Activated CD8-positive, alpha-beta memory T cell treated with anti-CD3 and anti-CD28 coated beads for 4 hours (primary cell): ENCODE results near the gene VAPB.

Source experiments
- DNase-seq, 2 donors: peaks; one replicate each; pipeline ENCODE4 v3.0.0-alpha.2; 2020; ENCODE audit warnings: low read depth in 2 of 2

Gene VAPB

DNA sequence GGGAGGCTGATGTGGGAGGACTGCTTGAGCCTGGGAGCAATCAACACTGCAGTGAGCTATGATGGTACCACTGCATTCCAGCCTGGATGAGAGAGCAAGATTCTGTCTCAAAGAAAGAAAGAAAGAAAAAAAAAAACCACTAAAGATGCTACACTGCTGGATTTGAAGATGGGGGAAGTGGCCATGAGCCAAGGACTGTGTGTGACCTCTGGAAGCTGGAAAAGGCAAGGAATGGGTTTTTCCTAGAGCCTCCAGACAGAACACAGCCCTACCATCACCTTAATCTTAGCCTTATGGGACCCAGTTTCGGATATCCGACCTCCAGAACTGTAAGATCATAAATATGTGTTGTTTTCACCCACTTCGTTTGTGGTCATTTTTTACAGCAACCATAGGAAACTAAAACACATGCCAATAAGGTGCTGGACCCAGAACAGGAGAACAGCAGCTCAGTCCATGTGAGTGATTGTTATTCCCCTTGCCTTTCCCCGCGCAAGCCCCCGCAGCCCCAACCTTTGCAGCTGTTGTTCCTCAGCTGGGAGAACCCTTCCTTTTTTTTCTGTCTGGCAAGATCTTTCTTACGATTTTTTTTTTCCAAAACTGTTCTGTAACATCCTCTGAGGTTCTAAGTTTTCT lies 11.1 kb upstream of the VAPB start:
- no peak for DNase-seq

DNA sequence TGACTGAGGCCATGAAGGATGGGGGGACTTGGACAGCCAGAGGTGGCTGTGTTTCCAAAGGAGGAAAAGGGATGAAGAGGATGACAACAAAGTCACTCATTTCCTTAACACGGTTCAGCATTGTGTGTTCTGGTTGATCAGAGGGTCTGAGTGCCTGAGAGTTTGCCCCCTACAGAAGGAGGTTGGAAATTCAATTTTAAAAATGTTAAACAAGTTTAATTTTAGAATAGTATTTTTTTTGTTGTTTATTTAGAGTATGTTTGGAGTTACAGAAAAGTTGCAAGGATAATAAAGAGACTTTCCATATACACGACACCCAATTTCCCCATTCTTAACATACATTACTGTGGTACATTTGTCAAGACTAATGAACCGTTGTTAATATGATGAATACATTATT lies 10.3 kb upstream of the VAPB start:
- no peak for DNase-seq

DNA sequence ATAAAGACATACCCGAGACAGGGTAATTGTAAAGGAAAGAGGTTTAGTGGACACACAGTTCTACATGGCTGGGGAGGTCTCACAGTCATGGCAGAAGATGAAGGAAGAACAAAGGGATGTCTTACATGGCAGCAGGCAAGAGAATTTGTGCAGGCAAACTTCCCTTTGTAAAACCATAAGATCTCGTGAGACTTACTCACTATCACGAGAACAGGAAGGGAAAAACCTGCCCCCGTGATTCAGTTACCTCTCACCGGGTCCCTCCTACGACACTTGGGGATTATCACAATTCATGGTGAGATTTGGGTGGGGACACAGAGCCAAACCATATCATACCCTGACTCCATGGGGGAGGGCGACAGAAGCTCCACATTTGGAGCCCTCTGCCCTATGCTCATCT lies 7.4 kb upstream of the VAPB start:
- DNase-seq, result no peak

DNA sequence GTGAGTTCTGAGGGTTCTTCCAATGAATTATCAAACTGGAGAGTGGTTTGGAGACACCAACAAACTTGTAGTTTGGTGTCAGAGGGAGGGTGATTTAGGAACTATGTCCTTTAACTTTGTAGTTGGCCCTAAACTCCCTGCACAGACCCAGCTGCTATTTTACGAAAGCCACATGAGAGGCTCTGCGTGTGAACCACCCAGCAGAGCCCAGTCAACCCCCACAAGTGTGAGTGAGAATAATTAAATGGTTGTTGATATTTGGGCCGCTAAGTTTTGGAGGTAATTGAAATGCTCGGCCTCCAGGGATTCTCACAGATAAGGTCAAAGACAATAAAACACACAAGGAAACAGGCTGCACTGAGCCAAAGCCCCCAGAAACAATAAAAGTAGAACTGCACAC lies 6.9 kb upstream of the VAPB start:
- DNase-seq, result no peak

DNA sequence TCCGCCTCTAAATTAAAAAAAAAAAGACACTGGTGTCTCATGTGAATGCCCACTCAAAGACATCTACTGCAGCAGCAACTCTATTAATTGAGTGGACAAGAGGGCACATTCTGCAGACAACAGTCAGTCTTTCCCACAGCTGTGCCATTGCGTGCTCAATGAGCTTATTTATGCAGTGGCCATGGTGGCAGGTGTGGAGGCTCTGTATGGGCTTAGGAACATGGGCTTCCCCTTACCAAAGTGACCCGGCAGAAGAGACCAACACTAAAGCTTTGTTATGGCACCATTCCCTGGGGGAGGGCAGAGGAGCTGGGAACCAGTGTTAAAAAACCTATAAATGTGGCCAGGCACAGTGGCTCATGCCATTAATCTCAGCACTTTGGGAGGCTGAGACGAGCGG lies 4.2 kb upstream of the VAPB start:
- DNase-seq, result no peak

DNA sequence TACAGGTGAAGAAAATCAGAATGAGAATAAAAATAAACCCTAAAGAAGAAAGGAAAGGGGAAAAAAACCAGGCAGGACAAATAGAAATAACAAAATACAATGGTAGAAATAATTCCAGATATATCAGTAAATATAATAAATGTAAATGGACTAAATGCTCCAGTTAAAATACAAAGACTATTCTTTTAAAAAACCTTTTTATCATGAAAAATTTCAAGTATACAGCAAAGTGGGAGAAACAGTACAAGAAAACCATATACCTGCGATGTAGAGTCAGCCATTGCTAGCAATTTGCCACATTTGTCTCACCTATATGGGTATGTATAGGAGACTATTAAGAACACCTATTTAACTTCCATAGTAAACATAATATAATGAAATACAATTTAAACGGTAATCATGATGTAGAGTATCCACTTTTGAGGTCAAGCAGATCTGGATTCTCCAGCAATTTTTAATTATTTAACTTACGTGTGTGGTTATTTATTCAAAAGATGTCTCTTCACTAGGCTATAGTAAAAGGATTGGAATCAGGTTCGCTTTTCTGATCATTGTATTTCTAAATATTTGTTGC lies 914 bp upstream of the VAPB start:
- no peak for DNase-seq

DNA sequence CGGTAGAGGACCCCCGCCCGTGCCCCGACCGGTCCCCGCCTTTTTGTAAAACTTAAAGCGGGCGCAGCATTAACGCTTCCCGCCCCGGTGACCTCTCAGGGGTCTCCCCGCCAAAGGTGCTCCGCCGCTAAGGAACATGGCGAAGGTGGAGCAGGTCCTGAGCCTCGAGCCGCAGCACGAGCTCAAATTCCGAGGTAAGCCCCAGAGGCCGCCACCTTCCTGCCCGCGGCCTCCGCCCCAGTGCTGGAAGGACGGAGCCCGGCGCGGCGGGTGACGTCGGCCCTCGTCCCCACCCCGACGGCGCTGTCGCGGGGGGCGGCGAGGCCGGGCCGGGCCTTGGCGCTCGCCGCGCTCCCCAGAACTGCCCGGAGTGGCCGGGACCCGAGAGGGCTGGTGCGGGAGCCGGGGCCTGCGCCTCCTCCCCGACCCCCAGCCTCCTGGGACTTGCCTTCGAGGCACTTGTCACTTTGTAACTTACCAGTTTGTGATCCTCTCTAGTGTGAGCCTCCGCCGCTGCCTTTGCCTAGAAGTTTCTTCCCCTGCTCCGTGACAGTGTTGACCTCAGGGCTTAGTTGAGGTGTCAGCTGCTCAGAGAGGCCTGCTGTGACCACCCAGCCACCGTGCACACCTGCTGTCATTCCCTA lies 417 bp downstream of the VAPB start:
- no peak for DNase-seq

DNA sequence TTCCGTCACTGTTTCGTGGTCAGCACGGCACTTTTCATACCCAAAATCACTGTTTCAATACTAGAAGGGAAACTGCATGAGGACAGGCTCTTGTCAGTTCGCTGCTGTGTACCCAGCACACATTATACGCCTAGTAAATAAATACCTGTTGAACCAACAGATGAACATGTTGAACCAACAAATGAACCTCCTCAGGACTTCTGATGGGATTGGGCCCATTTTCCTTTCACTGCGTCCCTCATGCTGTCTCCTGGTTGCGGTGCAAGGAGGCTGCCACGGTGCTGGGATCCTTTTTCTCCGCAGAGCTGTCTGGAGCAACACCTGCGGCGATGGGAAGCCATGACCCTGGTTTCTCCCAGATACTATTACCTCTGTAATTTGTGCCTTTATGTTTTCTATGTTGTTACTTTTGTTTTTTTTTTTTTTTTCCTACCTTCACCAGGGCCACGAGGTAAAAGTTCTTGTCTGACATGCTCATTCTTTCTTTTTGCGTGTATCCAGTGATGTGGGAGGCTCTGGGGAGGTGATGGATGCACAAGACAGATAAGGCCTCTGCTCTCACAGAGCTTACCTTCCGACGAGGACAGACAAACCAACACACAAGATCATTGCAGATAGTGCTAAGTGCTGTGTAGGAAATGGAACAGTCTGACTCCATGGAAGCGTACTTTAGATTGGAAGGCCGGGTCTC lies 1.1 kb downstream of the VAPB start:
- no peak for DNase-seq

DNA sequence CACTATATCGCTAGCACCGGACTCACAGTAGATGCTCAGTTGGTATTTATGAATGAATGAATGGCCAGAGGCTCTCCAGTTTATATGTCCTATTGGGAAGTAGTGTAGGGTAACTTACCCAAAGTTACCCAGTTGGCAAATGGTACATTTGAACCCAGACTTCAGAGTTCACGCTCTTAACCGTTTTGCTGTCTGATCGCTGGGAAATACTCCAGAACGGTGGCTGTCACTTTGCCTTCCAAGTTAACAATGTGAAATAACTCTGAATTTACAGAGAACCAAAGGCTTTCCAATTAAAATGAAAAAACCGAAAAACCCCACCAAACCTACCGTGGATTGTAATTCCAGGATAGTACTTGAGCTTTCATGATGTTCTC lies 1.6 kb downstream of the VAPB start:
- DNase-seq, result no peak

DNA sequence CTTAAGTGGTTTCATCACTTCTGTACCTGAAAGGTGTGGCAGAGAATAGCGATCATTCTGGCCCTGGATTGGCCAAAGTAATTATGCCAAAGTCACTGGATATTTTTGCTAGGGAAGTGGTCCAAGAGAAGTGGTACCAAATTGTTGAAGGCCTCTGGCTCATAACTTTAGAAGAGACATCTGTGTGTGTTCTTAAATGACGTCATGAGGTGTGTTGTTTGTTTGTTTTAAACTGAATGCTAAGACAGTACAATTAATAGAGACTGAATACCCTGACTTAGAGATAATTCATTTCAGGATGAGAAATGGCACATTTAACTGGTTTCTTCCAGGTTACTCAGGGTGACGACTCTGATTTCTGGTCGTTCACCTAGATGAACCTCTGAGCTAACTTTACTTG lies 3.3 kb downstream of the VAPB start:
- DNase-seq, result no peak

DNA sequence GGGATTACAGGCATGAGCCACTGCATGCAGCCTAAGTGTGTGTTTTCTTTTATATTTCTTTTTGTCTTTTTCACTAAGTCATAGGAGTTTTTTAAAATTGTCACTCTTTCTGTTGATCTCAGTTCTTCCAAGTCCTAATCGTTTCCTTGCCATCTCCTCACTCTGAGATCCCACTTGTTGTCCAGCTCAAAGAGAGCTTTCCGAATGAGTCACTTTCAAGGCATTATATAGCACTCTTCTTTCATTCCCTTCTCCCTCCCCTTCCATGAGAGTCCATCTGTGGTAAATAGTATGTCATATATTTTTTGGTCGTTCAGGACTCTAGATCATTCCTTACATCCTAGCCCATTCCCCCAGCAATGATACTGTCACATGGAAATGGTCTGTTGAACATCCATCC lies 4.3 kb downstream of the VAPB start:
- DNase-seq, result no peak

DNA sequence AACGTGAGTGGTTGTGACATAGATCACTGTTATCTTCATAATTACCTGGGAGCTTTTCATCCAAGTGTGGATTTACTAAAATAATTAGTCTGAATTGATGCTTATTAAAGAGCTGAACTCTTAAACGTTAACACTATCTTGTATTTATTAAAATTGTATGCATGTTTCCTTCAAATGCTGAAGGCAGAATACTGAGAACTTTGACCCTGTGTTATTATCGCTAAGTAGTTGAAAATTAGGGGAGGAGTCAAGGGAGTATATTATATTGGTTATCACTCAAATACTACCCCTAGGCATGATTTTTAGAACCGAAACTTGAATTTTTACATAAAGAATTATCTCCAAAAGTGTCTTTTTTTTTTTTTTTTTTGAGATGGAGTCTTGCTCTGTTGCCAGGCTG lies 5.8 kb downstream of the VAPB start:
- DNase-seq, result no peak

DNA sequence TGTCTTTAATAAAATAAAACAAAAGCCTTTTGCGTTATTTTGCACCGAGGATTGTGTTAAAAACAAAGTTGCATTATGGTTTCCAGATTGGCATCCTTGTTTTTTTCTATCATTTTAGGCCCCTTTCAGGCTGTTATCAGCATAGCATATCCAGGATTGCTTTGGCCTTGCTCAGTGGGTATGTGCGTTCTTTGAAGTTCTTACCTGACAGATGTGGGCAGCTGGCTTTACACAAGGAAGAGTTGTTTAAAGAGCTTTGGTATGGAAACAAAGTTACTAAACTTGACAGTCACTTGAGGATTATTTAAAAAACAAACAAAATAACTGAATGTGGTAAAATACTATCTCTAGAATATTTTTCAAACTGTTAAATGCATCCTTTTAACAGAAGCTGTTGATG lies 6.6 kb downstream of the VAPB start:
- DNase-seq, result no peak

DNA sequence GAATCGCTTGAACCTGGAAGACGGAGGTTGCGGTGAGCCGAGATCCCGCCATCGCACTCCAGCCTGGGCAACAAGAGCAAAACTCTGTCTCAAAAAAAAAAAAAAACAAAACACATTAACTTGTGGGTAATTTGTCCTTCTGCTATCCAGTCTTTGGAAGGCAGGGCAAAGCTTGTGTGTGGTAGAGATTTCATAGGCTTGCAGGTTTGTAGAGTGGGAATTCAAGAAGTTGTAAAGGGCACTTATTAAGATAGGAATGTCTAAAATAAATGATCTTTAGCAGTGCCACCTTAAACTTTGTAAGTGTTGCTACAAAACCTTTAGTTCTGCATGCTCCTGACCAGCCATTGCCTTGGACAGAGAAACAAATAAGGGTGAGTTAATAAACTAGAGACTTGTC lies 8.4 kb downstream of the VAPB start:
- no peak for DNase-seq

DNA sequence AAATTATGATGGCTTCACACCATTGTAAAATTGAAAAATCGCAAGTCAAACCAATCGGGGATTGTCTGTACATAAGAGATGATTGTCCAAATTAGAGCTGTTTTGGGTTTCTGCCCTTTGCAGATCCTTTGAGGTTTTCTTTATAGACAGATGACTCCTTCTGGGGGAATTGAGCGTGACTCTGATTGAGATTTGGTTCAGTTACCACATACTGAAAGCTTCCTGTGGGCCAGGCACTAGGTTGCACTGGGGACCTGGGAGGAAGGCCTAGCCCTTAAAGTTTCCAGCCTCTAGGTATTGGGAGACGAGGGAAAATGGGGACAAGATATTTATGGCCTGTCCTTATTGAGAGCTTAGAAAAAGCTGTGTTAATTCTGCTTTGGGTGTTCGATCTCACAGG lies 9.2 kb downstream of the VAPB start:
- DNase-seq, result no peak

DNA sequence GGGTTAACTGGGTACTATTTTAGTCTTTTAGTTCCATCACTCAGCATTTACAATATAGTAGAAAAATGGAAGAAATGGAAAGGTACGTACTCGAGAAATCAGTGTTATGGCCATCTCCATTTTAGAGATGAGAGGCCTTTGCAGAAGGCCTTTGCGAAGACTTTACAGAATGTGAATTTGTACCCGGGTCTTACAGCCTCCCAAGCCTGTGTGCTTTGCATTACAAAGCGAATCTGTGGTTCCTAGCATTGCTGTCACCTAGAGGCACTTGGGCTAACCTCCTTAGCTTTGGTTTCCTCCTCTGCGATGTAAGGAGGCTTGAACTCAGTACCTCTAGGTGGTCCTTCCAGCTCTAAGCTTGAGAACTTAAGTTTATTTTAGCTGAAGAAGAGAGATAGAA lies 10.9 kb downstream of the VAPB start:
- DNase-seq, result no peak

DNA sequence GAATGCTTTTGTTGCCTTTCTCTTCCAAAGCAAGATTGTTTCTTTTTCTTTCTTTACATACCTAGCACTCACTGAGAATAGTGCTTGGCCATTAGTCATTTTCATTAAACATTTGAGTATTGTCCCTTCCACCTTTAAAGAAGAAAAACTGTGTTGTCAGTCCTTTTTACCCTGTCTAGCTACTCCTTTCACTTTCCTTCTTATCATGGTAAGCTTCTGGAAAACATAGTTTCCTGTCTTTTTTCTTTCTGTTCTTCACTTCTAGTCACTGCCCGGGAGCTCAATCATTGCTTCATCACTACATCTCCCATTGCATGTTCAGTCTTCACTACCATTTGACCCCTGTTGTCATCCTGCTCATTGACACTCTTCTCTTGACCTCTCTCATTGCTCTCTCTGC lies 12.1 kb downstream of the VAPB start:
- DNase-seq, result no peak

DNA sequence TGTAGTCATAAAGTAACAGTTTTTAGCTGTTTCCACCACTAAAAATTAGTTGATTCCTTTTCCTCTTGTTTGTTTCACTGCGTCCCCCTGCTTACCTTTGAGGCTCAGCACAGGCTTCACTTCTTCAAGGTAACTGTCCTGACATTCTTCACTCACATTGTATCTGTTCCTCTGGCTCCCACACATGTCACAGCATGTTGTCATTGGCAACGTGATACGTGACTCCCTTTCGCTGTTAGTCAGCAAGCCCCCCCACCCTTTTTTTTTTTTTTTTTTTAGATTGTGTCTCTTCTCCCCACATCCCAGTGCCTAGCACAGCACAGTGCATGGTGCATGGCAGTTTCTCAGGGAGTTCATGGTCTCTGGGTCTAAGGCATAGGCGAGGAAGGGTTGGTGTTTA lies 13.3 kb downstream of the VAPB start:
- DNase-seq, result no peak

DNA sequence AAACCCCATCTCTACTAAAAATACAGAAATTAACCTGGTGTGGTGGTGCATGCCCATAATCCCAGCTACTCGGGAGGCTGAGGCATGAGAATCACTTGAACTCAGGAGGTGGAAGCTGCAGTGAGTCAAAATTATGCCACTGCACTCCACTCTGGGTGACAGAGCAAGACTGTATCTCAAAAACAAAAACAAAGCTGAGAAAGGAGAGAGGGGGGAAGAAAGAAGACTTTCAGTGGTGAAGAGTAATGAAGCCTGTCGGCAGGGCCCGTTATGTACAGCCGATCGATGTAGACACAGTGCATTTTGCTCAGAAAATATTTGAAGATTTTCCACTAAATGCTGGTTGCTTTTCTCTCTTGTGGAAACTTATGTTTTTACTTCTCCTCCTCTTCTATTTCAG lies 13.8 kb downstream of the VAPB start:
- no peak for DNase-seq

DNA sequence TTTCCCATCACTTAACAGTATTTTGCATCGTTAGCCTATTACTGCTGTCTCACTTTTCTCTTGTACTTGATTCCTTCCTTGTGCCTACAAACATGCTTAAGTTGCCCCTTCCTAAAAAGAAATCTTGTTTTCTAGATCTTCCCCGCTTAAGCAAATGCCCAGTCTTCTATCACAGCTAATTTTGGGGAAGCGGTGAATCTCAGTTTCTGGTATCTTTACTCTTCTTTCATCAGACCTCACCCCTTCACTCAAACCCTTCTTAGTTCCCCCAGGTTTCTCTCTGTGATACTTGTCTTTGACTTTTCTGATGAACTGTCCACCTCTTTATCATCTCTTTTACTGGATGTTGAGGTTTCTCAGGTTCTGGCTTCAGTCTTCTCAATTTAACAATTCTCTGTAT lies 14.2 kb downstream of the VAPB start:
- no peak for DNase-seq

DNA sequence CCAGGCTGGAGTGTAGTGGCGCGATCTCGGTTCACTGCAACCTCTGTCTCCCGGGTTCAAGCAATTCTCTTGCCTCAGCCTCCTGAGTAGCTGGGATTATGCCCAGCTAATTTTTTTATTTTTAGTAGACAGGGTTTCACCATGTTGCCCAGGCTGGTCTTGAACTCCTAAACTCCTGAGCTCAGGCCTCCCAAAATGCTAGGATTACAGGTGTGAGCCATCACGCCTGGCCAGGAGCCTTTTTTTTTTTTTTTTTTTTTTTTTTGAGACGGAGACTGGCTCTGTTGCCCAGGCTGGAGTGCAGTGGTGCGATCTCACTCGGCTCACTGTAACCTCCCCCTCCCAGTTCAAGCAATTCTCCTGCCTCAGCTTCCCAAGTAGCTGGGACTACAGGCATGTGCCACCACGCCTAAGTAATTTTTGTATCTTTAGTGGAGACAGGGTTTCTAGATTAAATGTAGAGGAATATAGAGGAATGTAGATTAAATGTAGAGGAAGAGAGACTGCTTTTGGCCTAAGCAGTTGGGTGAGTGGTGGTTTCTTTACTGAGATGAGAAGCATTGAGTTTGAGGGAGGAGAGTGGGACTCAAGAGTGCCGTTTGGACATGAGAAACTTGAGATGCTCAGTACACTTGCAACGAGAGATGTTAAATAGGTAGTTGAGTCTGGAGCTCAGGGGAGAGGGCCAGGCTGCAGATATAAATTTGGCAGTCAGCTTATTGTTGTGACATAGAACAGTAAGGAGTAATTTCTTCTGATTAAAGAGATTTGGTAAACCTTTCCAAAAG lies 16.7 kb downstream of the VAPB start:
- no peak for DNase-seq

DNA sequence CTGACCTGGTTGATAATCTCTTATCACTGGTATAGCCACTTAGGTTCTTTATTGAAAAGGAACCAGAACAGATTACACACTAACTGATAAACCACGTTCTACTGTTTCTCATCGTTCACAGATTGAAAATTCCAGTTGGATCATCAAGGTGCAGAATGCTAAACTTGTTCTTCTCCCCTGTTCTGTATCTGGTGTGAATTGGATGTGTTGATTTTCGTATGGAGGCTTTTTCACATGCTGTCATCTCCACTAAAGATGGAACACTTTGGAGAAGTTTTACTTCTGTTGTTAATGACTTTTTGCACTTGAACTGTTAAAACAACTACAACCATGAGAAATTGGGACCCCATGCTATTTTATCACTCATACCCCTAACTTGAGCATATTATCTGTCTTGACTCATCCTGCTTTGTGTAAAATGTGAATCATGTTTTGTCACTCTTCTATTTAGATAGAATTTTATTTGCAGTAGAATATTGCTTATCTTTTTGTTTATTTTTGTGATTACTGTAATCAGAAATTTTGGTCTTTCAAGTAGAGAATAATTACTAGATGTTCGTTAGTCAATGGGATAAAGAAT lies 17.5 kb downstream of the VAPB start:
- DNase-seq, result no peak
